CD4-positive, alpha-beta memory T cell (primary cell): Measurements from ENCODE around the gene MND1. TPM values are rescaled to one million over a fixed set of nuclear protein-coding genes. Genes with fewer than 3 reads are reported as not detected.

Source experiments
- CTCF ChIA-PET: fragments of 350-600 bp; sonication (Branson Sonifier 250); formaldehyde crosslinking; loops from one replicate; lab custom pipeline; 2021; ENCODE audit warnings: inconsistent platforms; ENCODE audit not compliant: partially characterized antibody; lab: Charles Lee
- POLR2A ChIA-PET: fragments of 350-600 bp; sonication (Branson Sonifier 250); formaldehyde crosslinking; loops from one replicate; lab custom pipeline; 2021; ENCODE audit not compliant: partially characterized antibody; lab: Charles Lee
- DNase-seq, 5 donors: peaks; one replicate each; pipeline versions ENCODE4 v3.0.0 to v3.0.0-alpha.2; 2020 to 2022; ENCODE audit warnings: mixed read lengths in 1 of 5
- H3K27ac ChIP-seq: one replicate; pipeline ENCODE4 v1.7.0; 2013; ENCODE audit warnings: low read depth, low read length
- H3K27me3 ChIP-seq: 2 replicates; pipeline ENCODE4 v1.7.0; 2013; ENCODE audit warnings: mild to moderate bottlenecking, low read length, moderate library complexity; ENCODE audit not compliant: insufficient read depth
- H3K36me3 ChIP-seq: 2 replicates; pipeline ENCODE4 v1.7.0; 2013; ENCODE audit warnings: mild to moderate bottlenecking, low read length, moderate library complexity; ENCODE audit not compliant: insufficient read depth
- H3K4me1 ChIP-seq: 2 replicates; pipeline ENCODE4 v1.7.0; 2013; ENCODE audit warnings: mild to moderate bottlenecking, low read length, moderate library complexity; ENCODE audit not compliant: insufficient read depth
- H3K4me3 ChIP-seq, 2 donors: one replicate each; pipeline ENCODE4 v1.7.0; 2013; ENCODE audit warnings: low read length in 2 of 2, mild to moderate bottlenecking in 1 of 2
- H3K9me3 ChIP-seq, 2 donors: one replicate each; pipeline ENCODE4 v1.7.0; 2013; ENCODE audit warnings: low read length in 2 of 2, control low read depth in 1 of 2; ENCODE audit not compliant: control insufficient read depth in 1 of 2
- H3K27ac Mint-ChIP-seq, 7 donors: one replicate each; pipeline ENCODE4 v1.8.0; 2020 to 2021; ENCODE audit warnings: mixed read lengths in 7 of 7, mild to moderate bottlenecking in 6 of 7, inconsistent platforms in 3 of 7, moderate library complexity in 3 of 7
- H3K27me3 Mint-ChIP-seq, 2 donors: one replicate each; pipeline ENCODE4 v1.8.0; 2020 to 2021; ENCODE audit warnings: mixed read lengths in 2 of 2
- H3K36me3 Mint-ChIP-seq, 2 donors: one replicate each; pipeline ENCODE4 v1.8.0; 2020 to 2021; ENCODE audit warnings: mixed read lengths in 2 of 2, inconsistent platforms in 1 of 2, mild to moderate bottlenecking in 1 of 2
- H3K4me1 Mint-ChIP-seq, 4 donors: one replicate each; pipeline ENCODE4 v1.8.0; 2020 to 2021; ENCODE audit warnings: mixed read lengths in 4 of 4, mild to moderate bottlenecking in 1 of 4
- H3K4me3 Mint-ChIP-seq, 8 donors: one replicate each; pipeline ENCODE4 v1.8.0; 2020 to 2021; ENCODE audit warnings: mixed read lengths in 8 of 8, mild to moderate bottlenecking in 7 of 8, moderate library complexity in 6 of 8, inconsistent platforms in 3 of 8
- H3K9me3 Mint-ChIP-seq, 8 donors: one replicate each; pipeline ENCODE4 v1.8.0; 2020 to 2021; ENCODE audit warnings: mixed read lengths in 8 of 8, mild to moderate bottlenecking in 5 of 8, inconsistent platforms in 3 of 8, moderate library complexity in 1 of 8
- intact Hi-C: fragments of 100-400 bp; cut with micrococcal nuclease; formaldehyde crosslinking; loops from one replicate; pipeline ENCODE4 v1.15.1; 2023
- polyA plus RNA-seq, 2 donors: library from polyadenylated mRNA; unstranded; fragments of 300-500 nt; fragmentation: Illumina TruSeq; gene quantifications; one replicate each; pipeline ENCODE4 v1.2.3, GENCODE V29; 2021
- total RNA-seq, 2 experiments: library from RNA; stranded (reverse); gene quantifications; one replicate each; pipeline ENCODE4 v1.2.3, GENCODE V29; 2021

Gene MND1
- total and polyA plus RNA-seq, 4 experiments from 2014 or later: 0.34 TPM; not detected in 3

- H3K4me1 ChIP-seq: no peaks in the 10 kb centered on the region
- POLR2A ChIA-PET: no interaction called here
Measured at GRCh38 chr4:153364061-153364460, 19.6 kb downstream of the MND1 start.

GRCh38 chr4:153365003-153365402 lies 20.5 kb downstream of the MND1 start:
- Mint-ChIP-seq H3K4me3 (peak overlapping the region in 1 of 8 donors; percentile 7), H3K36me3 (no peaks in the 10 kb centered on the region), H3K27ac (peak overlapping the region in 2 of 7 donors; percentile 23 to 50), H3K27me3 (peaks cover 0 to 1% of the 10 kb centered on the region in 2 donors), H3K9me3 (peaks cover 0 to 2% (median 0%) of the 10 kb centered on the region in 8 donors), H3K4me1 (peaks cover 0 to 4% (median 3%) of the 10 kb centered on the region in 4 donors)
- CTCF ChIA-PET: interaction anchor here (0.6 to 1.7 kb wide), 4 partner anchors 8 to 134 kb away, joined by 3 to 4 read pairs (median 3); partner anchors contain the start of gene MND1
- H3K27ac ChIP-seq: no peak overlapping the region
- no peak overlapping the region for H3K4me3 ChIP-seq
- no peaks in the 10 kb centered on the region for H3K27me3 ChIP-seq
- POLR2A ChIA-PET: no interaction called here
- no peaks in the 10 kb centered on the region for H3K9me3 ChIP-seq
- DNase-seq: peak in 3 of 5 donors; percentile 8 to 26 (median 8)
- H3K4me1 ChIP-seq: no peaks in the 10 kb centered on the region
- H3K36me3 ChIP-seq: no peaks in the 10 kb centered on the region
- intact Hi-C loops: no loop called here

More at GRCh38 chr4:153364061-153364460, 19.6 kb downstream of the MND1 start:
- intact Hi-C loops: no loop called here
- H3K4me3 ChIP-seq: no peak overlapping the region
- H3K27ac ChIP-seq: no peak overlapping the region
- H3K36me3 Mint-ChIP-seq: no peaks in the 10 kb centered on the region
- no peaks in the 10 kb centered on the region for H3K9me3 ChIP-seq
- CTCF ChIA-PET: interaction anchor here (0.9 to 1.7 kb wide), 2 partner anchors 11 to 17 kb away, joined by 3 to 4 read pairs; no protein-coding TSS in a partner anchor
- no peak overlapping the region for H3K4me3 Mint-ChIP-seq
- H3K27me3 Mint-ChIP-seq: peaks cover 0 to 1% of the 10 kb centered on the region in 2 donors
- no peak for DNase-seq
- no peaks in the 10 kb centered on the region for H3K27me3 ChIP-seq
- H3K9me3 Mint-ChIP-seq: peaks cover 0 to 2% (median 0%) of the 10 kb centered on the region in 8 donors
- H3K36me3 ChIP-seq: no peaks in the 10 kb centered on the region
- peaks cover 0 to 4% (median 3%) of the 10 kb centered on the region in 4 donors for H3K4me1 Mint-ChIP-seq
- no peak overlapping the region for H3K27ac Mint-ChIP-seq

- peaks cover 0 to 1% of the 10 kb centered on the region in 2 donors for H3K27me3 Mint-ChIP-seq
- DNase-seq: no peak
- H3K36me3 Mint-ChIP-seq: no peaks in the 10 kb centered on the region
- Histone ChIP-seq H3K4me1 (no peaks in the 10 kb centered on the region), H3K27me3 (no peaks in the 10 kb centered on the region), H3K4me3 (no peak overlapping the region), H3K9me3 (no peaks in the 10 kb centered on the region), H3K36me3 (no peaks in the 10 kb centered on the region), H3K27ac (no peak overlapping the region)
- no peak overlapping the region for H3K4me3 Mint-ChIP-seq
- peaks cover 0 to 3% (median 0%) of the 10 kb centered on the region in 8 donors for H3K9me3 Mint-ChIP-seq
- H3K4me1 Mint-ChIP-seq: peaks cover 0 to 5% (median 4%) of the 10 kb centered on the region in 4 donors
- ChIA-PET CTCF (no interaction called here), POLR2A (no interaction called here)
- H3K27ac Mint-ChIP-seq: no peak overlapping the region
- intact Hi-C loops: no loop called here
Measured at GRCh38 chr4:153366486-153366885, 22.0 kb downstream of the MND1 start.

- Histone ChIP-seq H3K4me3 (no peak overlapping the region), H3K27ac (no peak overlapping the region), H3K4me1 (no peaks in the 10 kb centered on the region), H3K36me3 (no peaks in the 10 kb centered on the region), H3K27me3 (no peaks in the 10 kb centered on the region), H3K9me3 (no peaks in the 10 kb centered on the region)
- intact Hi-C loops: no loop called here
- Mint-ChIP-seq H3K9me3 (peaks cover 0 to 4% (median 0%) of the 10 kb centered on the region in 8 donors), H3K27me3 (peaks cover 0 to 1% of the 10 kb centered on the region in 2 donors), H3K27ac (no peak overlapping the region), H3K4me1 (peaks cover 0 to 8% (median 6%) of the 10 kb centered on the region in 4 donors), H3K4me3 (no peak overlapping the region), H3K36me3 (no peaks in the 10 kb centered on the region)
- ChIA-PET POLR2A (no interaction called here), CTCF (no interaction called here)
- DNase-seq: no peak
Measured at GRCh38 chr4:153367092-153367491, 22.6 kb downstream of the MND1 start.

DNA sequence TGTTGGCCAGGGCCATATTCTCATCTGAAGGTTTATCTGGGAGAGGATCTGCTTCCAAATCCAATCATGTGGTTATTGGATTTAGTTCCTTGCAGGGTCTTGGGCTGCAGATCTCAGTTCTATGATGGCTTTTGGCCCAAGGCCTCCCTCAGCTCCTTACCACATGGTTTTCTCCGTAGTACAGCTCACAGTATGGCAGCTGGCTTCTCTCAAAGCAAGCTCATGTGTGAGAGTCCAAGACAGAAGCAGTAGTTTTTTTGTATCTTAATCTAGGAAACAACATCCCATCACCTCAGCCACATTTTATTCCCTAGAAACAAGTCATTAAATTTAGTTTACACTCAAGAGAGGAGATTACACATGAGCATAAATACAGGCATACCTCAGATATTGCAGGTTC lies 24.5 kb downstream of the MND1 start:
- Histone ChIP-seq H3K4me3 (no peak overlapping the region), H3K9me3 (no peaks in the 10 kb centered on the region), H3K36me3 (no peaks in the 10 kb centered on the region), H3K27me3 (no peaks in the 10 kb centered on the region), H3K4me1 (no peaks in the 10 kb centered on the region), H3K27ac (no peak overlapping the region)
- POLR2A ChIA-PET: no interaction called here
- CTCF ChIA-PET: no interaction called here
- H3K27me3 Mint-ChIP-seq: no peaks in the 10 kb centered on the region
- H3K27ac Mint-ChIP-seq: peak overlapping the region in 1 of 7 donors; percentile 20
- intact Hi-C loops: no loop called here
- peaks cover 0 to 11% (median 8%) of the 10 kb centered on the region in 8 donors for H3K9me3 Mint-ChIP-seq
- no peak overlapping the region for H3K4me3 Mint-ChIP-seq
- H3K4me1 Mint-ChIP-seq: peaks cover 0 to 8% (median 6%) of the 10 kb centered on the region in 4 donors
- DNase-seq: no peak
- peaks cover 0 to 7% of the 10 kb centered on the region in 2 donors for H3K36me3 Mint-ChIP-seq

DNA sequence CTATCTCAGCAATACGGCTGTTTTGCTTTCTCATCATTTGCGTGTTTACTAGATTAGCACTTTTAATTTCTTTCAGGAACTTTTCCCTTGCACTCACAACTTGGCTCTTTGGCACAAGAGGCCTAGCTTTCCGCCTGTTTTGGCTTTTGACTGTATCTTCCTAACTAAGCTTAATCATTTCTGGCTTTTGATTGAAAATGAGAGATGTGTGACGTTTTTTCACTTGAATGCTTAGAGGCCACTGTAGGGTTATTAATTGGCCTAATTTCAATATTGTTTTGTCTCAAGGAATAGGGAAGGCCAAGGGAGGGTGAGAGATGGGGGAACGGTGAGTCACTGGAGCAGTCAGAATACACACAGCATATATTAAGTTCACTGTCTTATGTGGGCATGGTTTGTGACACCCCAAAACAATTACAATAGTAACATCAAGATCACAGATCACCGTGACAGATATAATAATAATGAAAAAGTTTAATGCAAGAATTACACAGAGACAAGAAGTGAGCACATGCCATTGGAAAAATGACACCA lies 27.3 kb downstream of the MND1 start:
- ChIA-PET CTCF (no interaction called here), POLR2A (no interaction called here)
- H3K4me3 Mint-ChIP-seq: peak overlapping the region in 1 of 8 donors; percentile 2

DNA sequence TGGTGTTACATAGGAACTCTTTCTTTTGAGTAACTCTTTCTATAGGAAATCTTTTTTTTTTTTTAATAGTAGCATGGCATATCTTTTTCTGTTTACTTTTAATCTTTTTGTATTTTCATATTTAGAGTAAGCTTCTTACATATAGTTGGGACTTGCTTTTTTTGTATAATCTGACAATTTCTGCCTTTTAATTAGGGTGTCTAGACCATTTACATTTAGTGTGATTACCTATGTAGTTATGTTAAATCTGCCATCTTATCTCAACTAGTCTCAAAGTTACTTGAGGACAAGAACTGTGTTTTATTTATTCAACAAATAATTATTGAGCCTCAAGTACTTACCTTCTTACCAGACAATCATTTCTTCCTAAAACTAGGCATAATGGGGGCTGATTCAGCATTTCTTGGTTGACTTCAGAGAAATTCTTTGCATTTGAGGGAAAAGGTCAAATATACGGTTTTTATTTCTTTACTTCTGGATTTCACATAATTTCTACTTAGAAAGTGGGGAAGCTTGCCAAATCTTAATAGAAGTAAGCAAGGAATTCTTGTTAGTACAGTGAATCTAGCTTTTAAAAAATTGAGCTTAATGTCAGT lies 28.6 kb downstream of the MND1 start:
- Histone ChIP-seq H3K4me1 (no peaks in the 10 kb centered on the region), H3K4me3 (no peak overlapping the region), H3K27ac (no peak overlapping the region), H3K27me3 (no peaks in the 10 kb centered on the region), H3K9me3 (no peaks in the 10 kb centered on the region), H3K36me3 (no peaks in the 10 kb centered on the region)
- H3K27ac Mint-ChIP-seq: no peak overlapping the region
- peaks cover 0 to 11% (median 8%) of the 10 kb centered on the region in 8 donors for H3K9me3 Mint-ChIP-seq
- CTCF ChIA-PET: interaction anchor here (1.1 kb wide), 1 partner anchor 8 kb away, joined by 3 read pairs; no protein-coding TSS in a partner anchor
- H3K4me3 Mint-ChIP-seq: no peak overlapping the region
- peaks cover 0 to 10% of the 10 kb centered on the region in 2 donors for H3K36me3 Mint-ChIP-seq
- peaks cover 0 to 6% (median 2%) of the 10 kb centered on the region in 4 donors for H3K4me1 Mint-ChIP-seq
- POLR2A ChIA-PET: no interaction called here
- no peak for DNase-seq
- H3K27me3 Mint-ChIP-seq: no peaks in the 10 kb centered on the region
- intact Hi-C loops: no loop called here

More for the DNA sequence above, 27.3 kb downstream of the MND1 start:
- Mint-ChIP-seq H3K27ac (no peak overlapping the region), H3K36me3 (peaks cover 0 to 10% of the 10 kb centered on the region in 2 donors), H3K27me3 (no peaks in the 10 kb centered on the region), H3K9me3 (peaks cover 0 to 11% (median 8%) of the 10 kb centered on the region in 8 donors), H3K4me1 (peaks cover 0 to 6% (median 2%) of the 10 kb centered on the region in 4 donors)
- Histone ChIP-seq H3K36me3 (no peaks in the 10 kb centered on the region), H3K4me3 (no peak overlapping the region), H3K27ac (no peak overlapping the region), H3K9me3 (no peaks in the 10 kb centered on the region), H3K4me1 (no peaks in the 10 kb centered on the region), H3K27me3 (no peaks in the 10 kb centered on the region)
- intact Hi-C loops: no loop called here
- DNase-seq: no peak
